Measurements from ENCODE around the gene KLHDC9. TPM values are rescaled to one million over a fixed set of nuclear protein-coding genes. Genes with fewer than 3 reads are reported as not detected.
"Not testable (repeated sequence)": the region's sequence is repeated elsewhere in the genome, so short reads cannot be mapped to it uniquely, and the experiment has no call there.

Gene KLHDC9
- total RNA-seq, 6 donors from 2014 or later, result 6.5 to 12.3 (median 7.4) TPM; not detected in 1

- TF ChIP-seq CTCF (IDR thresholded peaks at IDR 0.05), result no peak
- no peak for TF ChIP-seq EP300 (IDR thresholded peaks at IDR 0.05)
- TF ChIP-seq POLR2AphosphoS5 (IDR thresholded peaks at IDR 0.05), result no peak
- no peak for TF ChIP-seq POLR2A (IDR thresholded peaks at IDR 0.05)
Measured at GRCh38 chr1:161054232-161054631, 43.9 kb upstream of the KLHDC9 start.

GRCh38 chr1:161054805-161055204, 43.4 kb upstream of the KLHDC9 start:
- WGBS, 2 donors, result 82 to 94% methylated on average over 5 to 7 of the region's 7 CpGs
- ATAC-seq (ENCODE audit: low FRiP score in 2 of 2) (no peak), DNase-seq (no peak)
- Histone ChIP-seq H3K4me3 (no peak overlapping the region), H3K4me1 (no peaks in the 10 kb centered on the region), H3K9me3 (no peaks in the 10 kb centered on the region), H3K27ac (no peak overlapping the region), H3K27me3 (no peaks in the 10 kb centered on the region), H3K36me3 (peaks cover 0 to 36% (median 14%) of the 10 kb centered on the region in 4 donors)
- no peak for TF ChIP-seq POLR2AphosphoS5 (IDR thresholded peaks at IDR 0.05)
- TF ChIP-seq EP300 (IDR thresholded peaks at IDR 0.05), result no peak
- peak in 2 of 6 experiments; percentile 8 to 16 for TF ChIP-seq CTCF (IDR thresholded peaks at IDR 0.05)
- no peak for TF ChIP-seq POLR2A (IDR thresholded peaks at IDR 0.05)

More at GRCh38 chr1:161054232-161054631, 43.9 kb upstream of the KLHDC9 start:
- 86 to 100% methylated on average over 1 to 4 of the region's 4 CpGs for WGBS, 2 donors
- no peaks in the 10 kb centered on the region for H3K27me3 ChIP-seq
- no peaks in the 10 kb centered on the region for H3K9me3 ChIP-seq
- no peaks in the 10 kb centered on the region for H3K4me1 ChIP-seq
- H3K4me3 ChIP-seq, result no peak overlapping the region
- H3K36me3 ChIP-seq, result peaks cover 0 to 41% (median 16%) of the 10 kb centered on the region in 4 donors
- DNase-seq, result no peak
- no peak for ATAC-seq (ENCODE audit: low FRiP score in 2 of 2)
- H3K27ac ChIP-seq, result no peak overlapping the region

DNA sequence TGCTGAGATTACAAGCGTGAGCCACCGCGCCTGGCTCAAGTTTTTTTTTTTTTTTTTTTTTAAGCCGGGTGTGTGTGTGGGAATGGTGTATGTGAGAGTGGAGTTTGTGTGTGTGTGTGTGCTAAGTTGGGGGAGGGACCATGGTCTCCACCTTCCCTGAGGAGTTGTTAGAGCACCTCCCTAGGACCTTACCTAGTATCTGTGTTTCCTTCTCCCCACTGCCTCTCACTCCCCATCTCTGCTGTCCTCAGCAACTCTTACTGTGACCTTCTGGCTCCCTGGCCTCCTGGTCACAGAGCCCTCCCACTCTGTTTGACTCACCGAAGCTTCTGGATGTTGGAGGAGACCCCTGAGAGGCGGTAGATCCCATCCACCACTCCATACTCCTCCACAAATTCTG, 38.9 kb upstream of the KLHDC9 start:
- no peaks in the 10 kb centered on the region for H3K4me1 ChIP-seq
- 76 to 82% methylated on average over 6 of the region's 6 CpGs for WGBS, 2 donors
- H3K4me3 ChIP-seq, result no peak overlapping the region
- no peaks in the 10 kb centered on the region for H3K9me3 ChIP-seq
- ATAC-seq (ENCODE audit: low FRiP score in 2 of 2), result no peak
- DNase-seq, result no peak
- no peak overlapping the region for H3K27ac ChIP-seq
- TF ChIP-seq EP300 (IDR thresholded peaks at IDR 0.05) (no peak), POLR2A (IDR thresholded peaks at IDR 0.05) (no peak), POLR2AphosphoS5 (IDR thresholded peaks at IDR 0.05) (no peak), CTCF (IDR thresholded peaks at IDR 0.05) (no peak)
- H3K27me3 ChIP-seq, result no peaks in the 10 kb centered on the region
- peaks cover 0 to 11% (median 2%) of the 10 kb centered on the region in 4 donors for H3K36me3 ChIP-seq

DNA sequence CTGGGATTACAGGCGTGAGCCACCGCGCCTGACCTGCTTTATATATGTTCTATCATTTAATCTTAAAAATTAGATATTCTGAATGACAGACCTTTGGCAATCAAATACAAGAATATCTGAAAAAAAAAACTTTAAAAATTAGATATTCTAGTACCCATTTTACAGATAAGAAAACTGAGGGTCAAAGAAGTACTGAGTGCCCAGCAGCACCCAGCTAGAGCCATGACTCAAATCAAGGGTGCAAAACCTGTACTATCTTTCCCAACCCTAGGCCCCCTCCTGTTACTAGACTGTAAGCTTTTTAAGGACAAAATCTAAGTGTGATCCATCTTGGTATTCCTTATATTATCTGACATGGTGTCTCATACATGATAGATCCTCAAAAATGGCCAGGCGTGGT, 36.7 kb upstream of the KLHDC9 start:
- H3K4me3 ChIP-seq, result no peak overlapping the region
- no peaks in the 10 kb centered on the region for H3K27me3 ChIP-seq
- no peaks in the 10 kb centered on the region for H3K36me3 ChIP-seq
- DNase-seq (no peak), ATAC-seq (ENCODE audit: low FRiP score in 2 of 2) (no peak)
- no peak overlapping the region for H3K27ac ChIP-seq
- peaks cover 0 to 6% (median 0%) of the 10 kb centered on the region in 4 donors for H3K4me1 ChIP-seq
- WGBS, 2 donors, result 94 to 96% methylated on average over 4 of the region's 4 CpGs
- H3K9me3 ChIP-seq, result no peaks in the 10 kb centered on the region
- TF ChIP-seq POLR2A (IDR thresholded peaks at IDR 0.05) (no peak), EP300 (IDR thresholded peaks at IDR 0.05) (no peak)

GRCh38 chr1:161063936-161064335, 34.2 kb upstream of the KLHDC9 start:
- H3K4me3 ChIP-seq; ATAC-seq (ENCODE audit: low FRiP score in 2 of 2); H3K9me3 ChIP-seq; H3K4me1 ChIP-seq; DNase-seq; H3K36me3 ChIP-seq; H3K27me3 ChIP-seq; H3K27ac ChIP-seq: not testable (repeated sequence)
- WGBS, 2 donors, result 62 to 75% methylated on average over 6 of the region's 6 CpGs

- peaks cover 0 to 14% (median 6%) of the 10 kb centered on the region in 4 donors for H3K4me1 ChIP-seq
Measured at GRCh38 chr1:161065681-161066080, 32.5 kb upstream of the KLHDC9 start.

More at GRCh38 chr1:161065681-161066080, 32.5 kb upstream of the KLHDC9 start:
- H3K27ac ChIP-seq; H3K4me3 ChIP-seq; ATAC-seq (ENCODE audit: low FRiP score in 2 of 2); DNase-seq; H3K9me3 ChIP-seq; H3K36me3 ChIP-seq; H3K27me3 ChIP-seq: not testable (repeated sequence)
- 89 to 94% methylated on average over 7 of the region's 7 CpGs for WGBS, 2 donors
